SHP77 treated with DMSO at 0.1 percent for 48 hours (cell line): ENCODE results near the gene LSM2.
"Not testable (repeated sequence)": the region's sequence is repeated elsewhere in the genome, so short reads cannot be mapped to it uniquely, and the experiment has no call there.

Experiments used
- DNase-seq: peaks from one replicate; lab custom pipeline; 2025; lab: John Stamatoyannopoulos, UW

The LSM2 gene

DNA sequence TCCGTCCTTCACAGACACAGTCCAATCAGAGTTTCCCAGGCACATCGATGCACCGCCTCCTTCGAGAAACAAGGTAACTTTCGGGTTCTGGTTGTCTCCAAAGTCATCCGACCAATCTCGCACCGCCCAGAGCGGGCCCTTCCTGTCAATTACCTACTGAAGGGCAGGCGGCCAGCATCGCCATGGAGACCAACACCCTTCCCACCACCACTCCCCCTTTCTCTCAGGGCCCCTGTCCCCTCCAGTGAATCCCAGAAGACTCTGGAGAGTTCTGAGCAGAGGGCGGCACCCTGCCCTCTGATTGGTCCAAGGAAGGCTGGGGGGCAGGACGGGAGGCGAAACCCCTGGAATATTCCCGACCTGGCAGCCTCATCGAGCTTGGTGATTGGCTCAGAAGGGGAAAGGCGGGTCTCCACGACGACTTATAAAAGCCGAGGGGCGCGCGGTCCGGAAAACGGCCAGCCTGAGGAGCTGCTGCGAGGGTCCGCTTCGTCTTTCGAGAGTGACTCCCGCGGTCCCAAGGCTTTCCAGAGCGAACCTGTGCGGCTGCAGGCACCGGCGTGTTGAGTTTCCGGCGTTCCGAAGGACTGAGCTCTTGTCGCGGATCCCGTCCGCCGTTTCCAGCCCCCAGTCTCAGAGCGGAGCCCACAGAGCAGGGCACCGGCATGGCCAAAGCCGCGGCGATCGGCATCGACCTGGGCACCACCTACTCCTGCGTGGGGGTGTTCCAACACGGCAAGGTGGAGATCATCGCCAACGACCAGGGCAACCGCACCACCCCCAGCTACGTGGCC lies 20.7 kb upstream of the LSM2 start, which contains the start of gene HSPA1B:
Gene HSPA1B (plus strand): TSS at position 453 of the 794 bp plus-strand sequence. CDS start 213 bp downstream, at position 666.
- peak; percentile 98 for DNase-seq

DNA sequence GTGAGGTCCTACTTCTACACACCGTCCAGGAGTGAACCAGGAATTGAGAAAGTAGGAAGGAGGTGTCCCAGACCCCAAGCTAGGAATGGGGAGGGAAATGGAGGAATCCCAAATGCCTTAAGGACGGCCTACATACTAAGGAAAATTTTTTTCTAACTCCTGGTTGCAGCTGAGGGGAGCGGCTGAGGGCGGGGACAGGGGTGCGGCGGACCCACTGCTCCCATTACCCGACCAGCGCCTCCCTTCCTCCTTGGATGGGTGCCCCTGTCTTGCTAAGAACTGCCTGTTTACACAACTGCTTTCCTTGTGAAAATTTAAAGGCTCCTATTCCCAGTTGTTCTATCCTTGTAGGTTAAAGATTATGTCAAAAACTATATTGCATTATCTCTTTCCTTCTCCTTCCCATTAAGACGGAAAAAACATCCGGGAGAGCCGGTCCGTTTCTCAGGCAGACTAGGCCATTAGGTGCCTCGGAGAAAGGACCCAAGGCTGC lies 20.1 kb upstream of the LSM2 start:
- DNase-seq, result no peak

DNA sequence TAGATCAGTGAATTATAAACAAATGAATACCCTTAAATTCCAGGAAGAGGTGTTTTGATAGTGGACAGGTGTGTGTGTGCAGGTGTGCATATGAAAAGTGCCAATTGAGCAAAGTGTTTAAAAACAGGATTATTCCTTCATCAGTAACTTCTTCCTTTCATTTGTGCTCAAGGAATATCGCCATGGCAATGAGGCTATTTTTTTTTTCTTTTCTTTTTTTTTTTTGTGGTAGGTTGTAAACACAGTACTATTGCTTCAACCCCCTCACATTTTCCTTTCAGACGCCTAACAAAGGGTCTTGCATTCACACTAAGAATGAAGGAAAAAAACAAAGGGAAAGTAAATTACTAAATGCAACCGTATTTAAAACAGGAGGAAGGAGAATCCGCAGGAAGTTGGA lies 18.8 kb upstream of the LSM2 start:
- DNase-seq, result no peak

DNA sequence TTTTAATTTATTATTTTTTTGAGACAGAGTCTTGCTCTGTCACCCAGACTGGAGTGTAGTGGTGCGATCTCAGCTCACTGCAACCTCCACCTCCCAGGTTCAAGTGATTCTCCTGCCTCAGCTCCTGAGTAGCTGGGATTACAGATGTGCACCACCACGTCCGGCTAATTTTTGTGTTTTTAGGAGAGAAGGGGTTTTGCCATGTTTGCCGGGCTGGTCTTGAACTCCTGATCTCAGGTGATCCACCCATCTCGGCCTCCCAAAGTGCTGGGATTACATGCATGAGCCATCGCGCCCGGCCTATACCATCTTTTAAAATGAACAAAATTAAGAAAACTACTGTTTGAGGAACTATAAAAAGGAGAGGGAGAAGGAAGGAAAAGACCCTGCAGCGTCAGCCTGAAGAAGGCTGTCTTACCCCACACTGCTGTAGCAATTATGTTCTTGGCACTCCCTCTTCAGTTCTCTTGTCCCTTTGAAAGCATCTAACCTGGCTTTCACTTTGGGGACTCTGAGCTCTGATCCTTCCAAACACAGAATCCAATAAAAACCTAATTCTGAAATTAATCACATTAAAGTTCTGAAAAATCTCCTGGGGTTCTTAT lies 16.9 kb upstream of the LSM2 start:
- DNase-seq, result not testable (repeated sequence)

DNA sequence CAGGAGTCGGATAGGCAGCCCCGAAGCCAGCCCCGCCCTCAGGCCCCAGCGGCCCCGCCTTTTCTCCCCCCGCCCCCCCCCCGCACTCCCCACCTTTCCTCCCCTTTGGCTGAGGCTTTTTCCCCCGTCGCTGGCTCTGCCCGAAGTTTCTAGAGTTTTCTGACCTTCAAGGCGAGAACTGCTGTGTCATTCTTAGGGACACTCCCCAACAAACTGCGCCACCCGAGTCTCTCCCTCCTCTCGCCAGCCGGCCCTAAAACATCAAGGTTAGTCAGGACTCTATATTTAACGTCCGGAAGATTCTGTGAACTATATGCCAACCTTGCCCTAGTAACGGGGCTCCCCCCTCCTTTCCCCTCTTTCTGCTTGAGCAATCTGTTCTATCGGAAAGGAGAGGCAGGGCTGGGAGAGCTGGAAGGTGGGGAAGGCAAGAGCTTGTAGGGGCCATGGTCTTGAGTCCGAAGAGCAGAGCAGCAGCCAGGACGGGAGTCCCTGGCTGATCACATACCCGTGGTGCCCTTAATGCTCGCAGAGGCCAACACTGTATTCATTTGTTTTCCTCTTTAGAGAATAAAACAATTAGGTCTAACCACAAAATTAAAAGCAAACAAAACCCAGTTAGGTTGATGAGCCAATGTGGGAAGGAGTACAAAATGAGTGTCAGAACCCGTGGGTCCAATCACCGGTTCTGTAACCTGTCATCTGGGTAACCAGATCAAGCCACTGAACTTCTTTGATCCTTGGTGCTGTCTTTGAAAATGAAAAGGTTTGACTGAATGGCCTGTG lies 15.5 kb upstream of the LSM2 start:
- peak; percentile 43 for DNase-seq

DNA sequence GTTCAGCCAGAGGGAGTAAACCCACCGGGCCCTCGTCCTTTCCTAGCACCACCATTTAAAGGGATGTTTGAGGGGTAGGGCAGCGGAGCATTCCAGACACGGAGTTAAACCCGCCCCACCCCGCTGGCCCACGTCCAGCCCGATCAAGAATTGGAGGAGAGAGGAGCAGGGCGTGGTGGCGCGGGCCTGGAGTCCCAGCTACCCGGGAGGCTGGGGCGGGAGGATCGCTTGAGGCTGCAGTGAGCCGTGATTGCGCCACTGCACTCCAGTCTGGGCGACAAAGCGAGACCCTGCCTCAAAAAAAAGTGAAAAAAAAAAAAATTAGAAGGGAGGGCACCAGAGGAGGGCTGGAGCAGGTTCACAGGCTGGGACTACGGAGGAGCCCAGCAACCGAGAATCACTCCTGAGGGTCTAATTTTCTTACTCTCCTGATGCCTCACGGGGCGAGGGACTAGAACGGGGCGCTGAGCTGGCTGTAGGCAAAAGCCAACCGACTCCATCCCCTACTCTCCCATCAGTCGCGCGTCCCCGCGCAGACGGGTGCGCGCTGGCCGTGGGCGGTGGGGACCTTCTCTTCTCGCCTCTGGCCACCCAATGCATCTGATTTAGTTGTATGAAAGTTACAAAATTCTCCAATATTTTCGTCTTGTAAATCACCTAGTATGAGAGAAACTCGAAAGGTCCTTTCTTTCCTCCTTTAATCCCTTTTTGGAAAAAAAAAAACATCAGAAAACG lies 14.7 kb upstream of the LSM2 start:
- DNase-seq, result peak; percentile 43

GRCh38 chr6:31820399-31820798 lies 13.6 kb upstream of the LSM2 start:
- not testable (repeated sequence) for DNase-seq

GRCh38 chr6:31819871-31820299 lies 13.1 kb upstream of the LSM2 start:
- DNase-seq, result no peak

DNA sequence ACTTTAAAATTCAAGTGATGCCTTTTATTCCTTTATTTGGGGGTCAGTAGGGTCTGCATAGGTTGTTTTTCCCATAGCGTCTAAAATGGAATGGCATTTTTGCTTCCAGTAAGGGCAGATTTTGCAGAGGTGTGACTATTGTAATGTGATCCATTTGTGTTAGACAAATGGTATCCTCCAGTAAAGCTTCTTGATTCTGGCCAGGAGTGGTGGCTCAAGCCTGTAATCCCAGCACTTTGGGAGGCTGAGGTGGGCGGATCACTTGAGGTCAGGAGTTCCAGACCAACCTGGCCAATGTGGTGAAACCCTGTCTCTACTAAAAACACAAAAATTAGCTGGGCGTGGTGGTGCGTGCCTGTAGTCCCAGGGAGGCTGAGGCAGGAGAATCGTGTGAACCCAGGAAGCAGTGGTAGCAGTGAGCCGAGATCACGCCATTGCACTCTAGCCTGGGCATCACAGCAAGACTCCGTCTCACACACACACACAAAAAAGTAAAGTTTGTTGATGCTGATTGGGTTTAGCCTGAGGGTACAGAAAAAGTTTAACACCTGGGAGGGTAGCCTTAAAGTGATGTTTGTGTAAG lies 11.3 kb upstream of the LSM2 start:
- not testable (repeated sequence) for DNase-seq

DNA sequence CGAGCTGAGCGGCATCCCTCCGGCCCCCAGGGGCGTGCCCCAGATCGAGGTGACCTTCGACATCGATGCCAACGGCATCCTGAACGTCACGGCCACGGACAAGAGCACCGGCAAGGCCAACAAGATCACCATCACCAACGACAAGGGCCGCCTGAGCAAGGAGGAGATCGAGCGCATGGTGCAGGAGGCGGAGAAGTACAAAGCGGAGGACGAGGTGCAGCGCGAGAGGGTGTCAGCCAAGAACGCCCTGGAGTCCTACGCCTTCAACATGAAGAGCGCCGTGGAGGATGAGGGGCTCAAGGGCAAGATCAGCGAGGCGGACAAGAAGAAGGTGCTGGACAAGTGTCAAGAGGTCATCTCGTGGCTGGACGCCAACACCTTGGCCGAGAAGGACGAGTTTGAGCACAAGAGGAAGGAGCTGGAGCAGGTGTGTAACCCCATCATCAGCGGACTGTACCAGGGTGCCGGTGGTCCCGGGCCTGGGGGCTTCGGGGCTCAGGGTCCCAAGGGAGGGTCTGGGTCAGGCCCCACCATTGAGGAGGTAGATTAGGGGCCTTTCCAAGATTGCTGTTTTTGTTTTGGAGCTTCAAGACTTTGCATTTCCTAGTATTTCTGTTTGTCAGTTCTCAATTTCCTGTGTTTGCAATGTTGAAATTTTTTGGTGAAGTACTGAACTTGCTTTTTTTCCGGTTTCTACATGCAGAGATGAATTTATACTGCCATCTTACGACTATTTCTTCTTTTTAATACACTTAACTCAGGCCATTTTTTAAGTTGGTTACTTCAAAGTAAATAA lies 10.6 kb upstream of the LSM2 start:
- DNase-seq, result not testable (repeated sequence)

DNA sequence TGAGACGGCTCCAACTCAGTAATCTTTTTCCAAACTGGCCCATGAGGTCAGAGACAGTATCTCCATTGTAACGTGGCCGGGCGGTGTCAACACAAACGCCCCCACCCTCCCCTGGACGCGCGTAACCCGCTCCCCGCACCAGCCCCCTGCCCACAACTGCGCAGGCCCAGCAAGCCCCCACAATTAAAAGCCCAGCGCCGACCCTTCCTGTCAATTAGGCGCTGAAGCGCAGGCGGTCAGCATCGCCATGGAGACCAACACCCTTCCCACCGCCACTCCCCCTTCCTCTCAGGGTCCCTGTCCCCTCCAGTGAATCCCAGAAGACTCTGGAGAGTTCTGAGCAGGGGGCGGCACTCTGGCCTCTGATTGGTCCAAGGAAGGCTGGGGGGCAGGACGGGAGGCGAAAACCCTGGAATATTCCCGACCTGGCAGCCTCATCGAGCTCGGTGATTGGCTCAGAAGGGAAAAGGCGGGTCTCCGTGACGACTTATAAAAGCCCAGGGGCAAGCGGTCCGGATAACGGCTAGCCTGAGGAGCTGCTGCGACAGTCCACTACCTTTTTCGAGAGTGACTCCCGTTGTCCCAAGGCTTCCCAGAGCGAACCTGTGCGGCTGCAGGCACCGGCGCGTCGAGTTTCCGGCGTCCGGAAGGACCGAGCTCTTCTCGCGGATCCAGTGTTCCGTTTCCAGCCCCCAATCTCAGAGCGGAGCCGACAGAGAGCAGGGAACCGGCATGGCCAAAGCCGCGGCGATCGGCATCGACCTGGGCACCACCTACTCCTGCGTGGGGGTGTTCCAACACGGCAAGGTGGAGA lies 8.5 kb upstream of the LSM2 start, which contains the start of the genes HSPA1A and HSPA1L:
Gene HSPA1A (plus strand): TSS at position 519 of the 814 bp plus-strand sequence. CDS start 214 bp downstream, at position 733.
Gene HSPA1L (minus strand): TSS at position 259 of the 814 bp plus-strand sequence. CDS start 3,311 bp downstream, outside the sequence.
- DNase-seq, result peak; percentile 95

DNA sequence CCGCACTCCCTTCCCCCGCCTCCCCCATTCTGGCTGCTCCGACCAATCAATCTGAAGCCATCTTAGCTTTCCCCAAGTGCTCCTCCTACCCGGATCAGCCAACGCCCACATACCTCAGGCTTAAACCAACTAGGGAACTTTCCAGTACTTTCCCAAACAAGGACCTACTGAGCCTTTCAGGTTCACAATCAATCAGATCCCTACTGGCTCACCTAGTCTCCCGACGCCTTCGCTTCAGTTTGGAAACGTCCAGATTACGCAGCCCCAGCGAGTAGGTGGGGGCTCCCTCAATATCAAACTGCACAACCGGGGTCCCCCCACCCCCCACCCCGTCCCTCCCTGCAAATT lies 7.9 kb upstream of the LSM2 start:
- DNase-seq, result peak; percentile 89

- no peak for DNase-seq
These were observed 6.7 kb upstream of the LSM2 start for GRCh38 chr6:31813465-31813849.

DNA sequence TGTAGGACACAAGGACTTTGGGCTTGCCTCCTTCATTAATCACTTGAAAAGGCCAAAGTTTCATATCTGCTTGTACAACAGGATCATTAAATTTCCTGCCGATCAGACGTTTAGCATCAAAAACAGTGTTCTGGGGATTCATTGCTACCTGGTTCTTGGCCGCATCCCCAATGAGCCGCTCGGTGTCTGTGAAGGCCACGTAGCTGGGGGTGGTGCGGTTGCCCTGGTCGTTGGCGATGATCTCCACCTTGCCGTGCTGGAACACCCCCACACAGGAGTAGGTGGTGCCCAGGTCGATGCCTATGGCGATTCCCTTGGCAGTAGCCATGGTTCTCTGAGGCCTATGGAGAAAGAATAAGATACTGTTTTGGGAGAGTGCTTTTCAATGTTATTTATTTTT lies 4.9 kb upstream of the LSM2 start:
- DNase-seq, result no peak

DNA sequence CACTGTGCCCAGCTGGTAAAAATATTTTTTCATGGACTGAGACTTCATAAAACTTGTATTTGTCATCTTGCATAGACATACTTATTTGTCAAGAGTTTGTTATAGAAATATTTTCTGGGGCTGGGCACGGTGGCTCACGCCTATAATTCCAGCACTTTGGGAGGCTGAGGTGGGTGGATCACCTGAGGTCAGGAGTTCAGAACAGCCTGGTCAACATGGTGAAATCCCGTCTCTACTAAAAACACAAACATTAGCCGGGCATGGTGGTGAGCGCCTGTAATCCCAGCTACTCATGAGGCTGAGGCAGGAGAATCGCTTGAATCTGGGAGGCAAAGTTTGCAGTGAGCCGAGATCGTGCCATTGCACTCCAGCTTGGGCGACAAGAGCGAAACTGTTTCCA lies 1.8 kb upstream of the LSM2 start:
- not testable (repeated sequence) for DNase-seq

DNA sequence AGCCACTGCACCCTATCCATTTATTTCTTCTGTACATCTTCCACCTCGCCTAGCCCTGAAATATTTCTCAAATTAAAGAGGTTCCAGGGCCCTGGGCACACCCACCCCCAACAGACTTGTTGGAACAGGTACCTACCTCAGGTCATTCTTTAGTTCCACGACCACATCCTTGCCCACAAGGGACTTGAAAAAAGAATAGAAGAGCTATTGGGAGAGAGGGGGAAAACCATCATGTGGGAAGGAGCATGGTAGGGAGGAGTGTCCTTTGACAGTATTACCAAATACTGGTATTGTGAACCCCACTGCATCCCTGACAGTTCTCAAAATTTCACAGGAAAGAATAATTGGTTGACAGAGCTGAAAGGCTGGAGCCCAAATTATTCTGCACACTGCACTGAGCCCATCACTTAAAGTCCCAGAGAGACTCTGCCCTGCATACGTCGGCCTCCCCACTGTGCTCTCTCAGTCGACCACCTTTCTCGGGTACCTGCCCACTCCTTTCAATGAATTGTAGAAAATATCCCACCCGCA lies 762 bp downstream of the LSM2 start:
- no peak for DNase-seq

DNA sequence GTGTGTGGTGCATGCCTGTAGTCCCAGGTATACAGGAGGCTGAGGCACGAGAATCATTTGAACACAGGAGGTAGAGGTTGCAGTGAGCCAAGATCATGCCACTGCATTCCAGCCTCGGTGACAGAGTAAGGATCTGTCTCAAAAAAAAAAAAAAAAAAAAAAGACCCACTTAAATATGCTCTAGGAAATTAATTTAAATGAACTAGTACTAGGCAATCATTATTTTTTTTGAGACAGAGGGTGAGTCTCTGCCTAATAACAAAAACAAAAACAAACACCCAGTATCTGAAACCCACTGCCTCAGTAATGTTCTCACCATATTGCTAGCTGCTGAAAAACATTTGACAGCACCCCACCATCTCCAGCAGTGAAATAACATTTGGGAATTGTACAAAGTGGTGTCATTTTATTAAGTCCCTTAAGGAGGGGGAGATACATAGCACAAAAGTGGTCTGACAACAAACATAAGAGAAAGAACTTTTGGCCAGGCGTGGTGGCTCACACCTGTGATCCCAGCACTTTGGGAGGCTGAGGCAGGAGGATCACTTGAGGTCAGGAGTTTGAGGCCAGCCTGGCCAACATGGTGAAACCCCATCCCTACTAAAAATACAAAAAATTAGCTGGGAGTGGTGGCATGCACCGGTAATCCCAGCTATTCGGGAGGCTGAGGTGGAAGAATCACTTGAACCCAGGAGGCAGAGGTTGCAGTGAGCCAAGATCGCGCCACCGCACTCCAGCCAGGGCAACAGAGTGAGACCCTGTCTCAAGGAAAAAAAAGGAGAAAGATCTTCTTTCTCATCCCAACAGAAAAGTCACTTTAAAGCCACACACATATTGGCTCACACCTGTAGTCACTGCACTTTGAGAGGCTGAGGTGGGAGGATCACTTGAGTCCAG lies 5.5 kb downstream of the LSM2 start:
- DNase-seq, result not testable (repeated sequence)

DNA sequence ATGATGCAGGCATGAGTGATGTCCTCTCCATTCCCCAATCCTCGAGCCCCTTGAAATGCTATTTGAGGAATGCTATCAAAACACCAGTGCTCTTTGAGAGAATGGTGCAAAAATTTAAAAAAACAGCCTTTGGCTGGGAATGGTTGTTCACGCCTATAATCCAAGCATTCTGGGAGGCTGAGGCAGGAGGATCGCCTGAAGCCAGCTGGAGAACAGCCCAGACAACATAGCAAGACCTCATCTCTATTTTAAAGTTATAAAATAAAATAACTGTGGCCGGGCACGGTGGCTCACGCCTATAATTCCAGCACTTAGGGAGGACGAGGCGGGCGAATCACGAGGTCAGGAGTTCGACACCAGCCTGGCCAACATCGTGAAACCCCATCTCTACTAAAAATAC lies 7.0 kb downstream of the LSM2 start:
- DNase-seq, result no peak
